GM10266 (cell line): ENCODE data around the gene CHMP4A.
A peak's percentile ranks its signal among the peaks of the same experiment; 100 is the strongest.

Experiments used
- DNase-seq: peaks from one replicate; pipeline ENCODE4 v3.0.0; 2012; ENCODE audit errors: extremely low spot score
- TF ChIP-seq, protein P1 (sequence below): IDR thresholded peaks from 2 replicates; pipeline ENCODE4 v1.5.1; 2012; ENCODE audit warnings: mild to moderate bottlenecking, low read depth; ENCODE audit not compliant: control insufficient read depth, insufficient read depth; ENCODE audit errors: missing control alignments

CHMP4A gene

GRCh38 chr14:24212924-24213865, at the start of gene CHMP4A:
Gene CHMP4A, minus strand, starts transcription at chr14:24213488. Its CDS starts 49 bp downstream, at chr14:24213439.
- peak; percentile 92 for DNase-seq
- TF ChIP-seq, protein P1, sequence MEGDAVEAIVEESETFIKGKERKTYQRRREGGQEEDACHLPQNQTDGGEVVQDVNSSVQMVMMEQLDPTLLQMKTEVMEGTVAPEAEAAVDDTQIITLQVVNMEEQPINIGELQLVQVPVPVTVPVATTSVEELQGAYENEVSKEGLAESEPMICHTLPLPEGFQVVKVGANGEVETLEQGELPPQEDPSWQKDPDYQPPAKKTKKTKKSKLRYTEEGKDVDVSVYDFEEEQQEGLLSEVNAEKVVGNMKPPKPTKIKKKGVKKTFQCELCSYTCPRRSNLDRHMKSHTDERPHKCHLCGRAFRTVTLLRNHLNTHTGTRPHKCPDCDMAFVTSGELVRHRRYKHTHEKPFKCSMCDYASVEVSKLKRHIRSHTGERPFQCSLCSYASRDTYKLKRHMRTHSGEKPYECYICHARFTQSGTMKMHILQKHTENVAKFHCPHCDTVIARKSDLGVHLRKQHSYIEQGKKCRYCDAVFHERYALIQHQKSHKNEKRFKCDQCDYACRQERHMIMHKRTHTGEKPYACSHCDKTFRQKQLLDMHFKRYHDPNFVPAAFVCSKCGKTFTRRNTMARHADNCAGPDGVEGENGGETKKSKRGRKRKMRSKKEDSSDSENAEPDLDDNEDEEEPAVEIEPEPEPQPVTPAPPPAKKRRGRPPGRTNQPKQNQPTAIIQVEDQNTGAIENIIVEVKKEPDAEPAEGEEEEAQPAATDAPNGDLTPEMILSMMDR, result peak; percentile 1

DNA sequence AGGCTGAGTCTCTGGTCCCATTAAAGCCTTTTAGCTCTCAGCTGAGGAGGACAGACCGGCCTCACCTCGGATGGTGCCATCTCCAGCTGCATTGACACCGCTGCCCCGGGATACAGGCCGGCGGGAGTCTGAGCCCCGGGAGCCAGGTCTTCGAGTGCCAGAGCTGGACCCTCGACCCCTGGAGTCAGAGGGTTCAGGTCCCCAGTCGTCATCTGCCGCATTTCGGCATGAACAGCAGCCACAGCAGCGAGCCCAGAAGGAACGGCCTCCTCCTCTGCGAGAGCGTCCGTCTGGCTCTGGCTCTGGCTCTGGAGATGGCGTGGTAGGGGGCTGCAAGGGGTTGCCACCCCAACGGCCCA, 48.7 kb upstream of the CHMP4A start:
- no peak for DNase-seq
- TF ChIP-seq, protein P1, result no peak

GRCh38 chr14:24261256-24261968, 48.1 kb upstream of the CHMP4A start:
- TF ChIP-seq, protein P1, result no peak
- no peak for DNase-seq

- TF ChIP-seq, protein P1, result no peak
- no peak for DNase-seq
Measured at GRCh38 chr14:24260780-24261157, 47.5 kb upstream of the CHMP4A start.

DNA sequence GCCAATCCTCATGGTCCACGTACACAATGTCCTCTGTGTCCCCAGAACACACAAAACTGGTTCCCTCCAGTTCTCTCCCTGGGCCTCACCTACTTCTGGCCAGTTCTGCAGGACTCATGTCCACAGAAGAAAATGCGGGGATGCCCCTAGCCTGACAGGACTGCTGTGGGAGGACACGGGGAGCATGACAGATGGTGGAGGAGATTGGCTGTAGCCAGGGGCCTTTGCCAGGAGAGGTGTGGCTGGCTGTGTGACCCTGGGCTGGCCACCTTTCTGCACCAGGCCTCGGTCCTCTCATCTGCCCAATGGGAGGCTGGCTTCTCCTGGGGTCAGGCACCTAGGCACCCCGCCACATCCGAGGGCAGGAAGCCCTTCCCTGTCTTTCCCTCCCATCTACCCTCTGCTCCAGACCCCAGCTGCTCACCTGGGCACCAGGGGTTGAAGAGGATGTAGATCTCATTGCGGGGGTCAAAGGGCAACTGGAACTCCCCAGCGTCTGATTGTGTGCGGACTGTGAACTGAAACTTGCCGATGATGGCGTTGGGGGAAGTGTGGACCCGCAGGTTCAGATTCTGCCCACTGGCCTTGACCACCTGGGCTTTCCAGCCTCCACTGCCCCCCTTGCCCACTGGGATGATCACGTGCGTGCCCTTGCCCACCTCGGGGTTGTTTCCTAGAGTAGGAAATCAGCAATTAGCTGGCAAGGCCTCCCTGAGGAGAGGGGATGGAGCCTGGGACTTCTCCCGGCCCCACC, 46.9 kb upstream of the CHMP4A start:
- TF ChIP-seq, protein P1, result no peak

DNA sequence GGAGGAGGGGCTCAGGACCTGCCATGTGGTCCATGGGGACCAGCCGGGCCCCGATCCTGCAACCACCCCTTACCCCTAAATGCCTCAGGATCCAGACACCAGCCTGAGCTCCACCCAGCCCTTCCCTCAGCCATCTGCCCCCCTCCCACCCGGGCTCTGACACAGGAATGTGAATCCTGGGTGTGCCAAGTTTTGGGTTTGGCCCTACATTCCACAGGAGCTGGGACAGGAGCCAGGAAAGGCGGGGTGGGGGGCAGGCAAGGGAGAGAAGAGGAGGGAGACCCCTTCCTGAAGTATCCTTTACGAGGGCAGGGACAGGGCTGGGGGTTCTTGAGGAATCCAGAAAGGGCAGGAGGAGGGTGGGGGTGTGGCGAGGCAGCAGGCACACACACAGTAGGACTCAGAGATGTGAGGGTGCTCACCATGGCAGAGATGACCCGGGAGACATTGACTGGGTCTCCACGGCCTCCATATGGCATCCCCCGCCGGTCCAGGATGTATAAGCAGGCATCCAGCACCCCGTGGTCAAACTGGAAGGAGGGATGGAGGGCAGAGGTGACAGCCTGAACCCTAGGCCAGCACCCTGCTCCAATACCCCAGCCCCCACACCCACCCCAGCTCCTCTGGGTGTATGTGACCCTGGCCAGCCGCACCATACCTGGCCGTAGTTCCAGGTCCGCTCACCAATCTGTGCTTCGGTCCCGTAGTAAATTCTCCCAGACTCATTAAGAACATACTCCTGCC, 46.2 kb upstream of the CHMP4A start:
- TF ChIP-seq, protein P1, result no peak
- DNase-seq, result no peak

More for the DNA sequence above, 46.9 kb upstream of the CHMP4A start:
- DNase-seq, result no peak
